ENCODE results near the gene DSCAML1.

DSCAML1 gene

GRCh38 chr11:117833401-117833891 lies 36.4 kb upstream of the DSCAML1 start:
- in situ Hi-C loops (cut with MboI; ENCODE audit: low sequenced_read_pairs) = no loop called here

- in situ Hi-C loops (cut with MboI; ENCODE audit: low sequenced_read_pairs) = no loop called here
Observed at GRCh38 chr11:117832511-117832910, 35.5 kb upstream of the DSCAML1 start.

GRCh38 chr11:117831661-117832415 lies 34.8 kb upstream of the DSCAML1 start:
- in situ Hi-C loops (cut with MboI; ENCODE audit: low sequenced_read_pairs) = no loop called here

- in situ Hi-C loops (cut with MboI; ENCODE audit: low sequenced_read_pairs) = no loop called here
Observed at GRCh38 chr11:117830674-117831351, 33.8 kb upstream of the DSCAML1 start.

- in situ Hi-C loops (cut with MboI; ENCODE audit: low sequenced_read_pairs) = no loop called here
Observed at GRCh38 chr11:117830072-117830471, 33.1 kb upstream of the DSCAML1 start.

GRCh38 chr11:117829369-117829725 lies 32.3 kb upstream of the DSCAML1 start:
- in situ Hi-C loops (cut with MboI; ENCODE audit: low sequenced_read_pairs) = no loop called here

- in situ Hi-C loops (cut with MboI; ENCODE audit: low sequenced_read_pairs) = no loop called here
Observed at GRCh38 chr11:117828611-117829368, 31.8 kb upstream of the DSCAML1 start.

GRCh38 chr11:117827521-117828511 lies 30.8 kb upstream of the DSCAML1 start:
- in situ Hi-C loops (cut with MboI; ENCODE audit: low sequenced_read_pairs) = no loop called here

GRCh38 chr11:117826832-117827231 lies 29.8 kb upstream of the DSCAML1 start:
- in situ Hi-C loops (cut with MboI; ENCODE audit: low sequenced_read_pairs) = no loop called here

- in situ Hi-C loops (cut with MboI; ENCODE audit: low sequenced_read_pairs) = no loop called here
Observed at GRCh38 chr11:117826190-117826570, 29.2 kb upstream of the DSCAML1 start.

GRCh38 chr11:117825538-117826189 lies 28.6 kb upstream of the DSCAML1 start:
- in situ Hi-C loops (cut with MboI; ENCODE audit: low sequenced_read_pairs) = no loop called here

- in situ Hi-C loops (cut with MboI; ENCODE audit: low sequenced_read_pairs) = no loop called here
Observed at GRCh38 chr11:117824571-117825537, 27.8 kb upstream of the DSCAML1 start, which contains the start of gene FXYD2. FXYD2 (minus strand) TSS chr11:117824744; CDS start chr11:117824678, 66 bp downstream.

- in situ Hi-C loops (cut with MboI; ENCODE audit: low sequenced_read_pairs) = no loop called here
Observed at GRCh38 chr11:117823946-117824420, 27.0 kb upstream of the DSCAML1 start.

GRCh38 chr11:117823294-117823945 lies 26.4 kb upstream of the DSCAML1 start:
- in situ Hi-C loops (cut with MboI; ENCODE audit: low sequenced_read_pairs) = no loop called here

- in situ Hi-C loops (cut with MboI; ENCODE audit: low sequenced_read_pairs) = no loop called here
Observed at GRCh38 chr11:117822074-117823033, 25.3 kb upstream of the DSCAML1 start.

GRCh38 chr11:117821431-117821830 lies 24.4 kb upstream of the DSCAML1 start:
- in situ Hi-C loops (cut with MboI; ENCODE audit: low sequenced_read_pairs) = no loop called here

GRCh38 chr11:117820516-117820915 lies 23.5 kb upstream of the DSCAML1 start:
- in situ Hi-C loops (cut with MboI; ENCODE audit: low sequenced_read_pairs) = no loop called here

Measured in hTERT RPE-1 (cell line).